ENCODE results near the gene CD70. TPM values are rescaled to one million over a fixed set of nuclear protein-coding genes. Genes with fewer than 3 reads are reported as not detected.

The CD70 gene
- total RNA-seq, 6 experiments from 2014 or later, result not detected

DNA sequence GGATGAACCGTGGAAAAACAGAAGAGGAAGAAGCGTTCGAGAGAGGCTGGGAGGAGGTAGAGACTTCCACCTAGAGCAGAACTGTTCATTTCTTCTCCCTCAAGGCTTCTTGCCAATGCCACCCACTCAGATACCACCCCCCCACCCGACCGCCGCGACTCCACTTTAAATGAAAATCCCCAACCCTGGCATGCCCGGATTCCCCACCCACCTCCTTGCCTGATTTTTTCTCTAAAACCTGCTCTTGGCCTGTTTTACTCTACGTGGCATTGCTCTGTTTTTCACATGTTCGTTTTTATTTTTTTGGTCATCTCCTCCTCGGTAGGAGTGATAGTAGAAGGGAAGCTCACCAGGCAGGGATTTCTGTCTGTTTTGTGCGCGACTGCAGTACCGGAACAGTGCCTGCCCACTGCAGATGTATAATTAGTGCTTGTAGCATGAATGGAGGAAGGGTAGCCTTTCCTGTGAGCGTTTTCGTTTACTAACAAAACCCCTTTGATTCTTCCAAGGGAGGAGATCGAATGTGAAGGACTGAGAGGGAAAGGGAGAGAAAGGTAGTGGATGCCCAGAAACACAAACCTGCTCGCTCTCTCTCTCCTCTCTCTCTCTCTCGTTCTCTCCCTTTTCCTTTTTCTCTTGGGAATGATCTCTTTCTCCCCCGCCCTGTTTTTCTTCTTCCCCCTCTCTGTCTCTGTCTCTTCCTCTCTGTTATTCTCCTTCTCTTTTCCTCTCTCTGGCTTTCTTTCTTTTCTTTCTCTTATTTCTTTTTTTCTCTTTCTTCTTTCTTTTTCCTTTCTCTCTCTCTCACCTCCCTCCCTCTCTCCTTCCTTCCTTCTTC is 2.2 kb downstream of the CD70 start:
- intact Hi-C loops (cut with DNase I), result no loop called here
- Histone ChIP-seq H3K4me3 (no peak overlapping the region), H3K27me3 (peaks cover 0 to 19% of the 10 kb centered on the region in 2 donors), H3K4me1 (no peaks in the 10 kb centered on the region), H3K9me3 (no peaks in the 10 kb centered on the region), H3K27ac (no peak overlapping the region), H3K36me3 (no peaks in the 10 kb centered on the region)
- 4% methylated on average over 20 of the region's 20 CpGs for WGBS (ENCODE audit: insufficient coverage, low coverage, low lambda C conversion rate, missing lambda C conversion rate)
- DNase-seq (no peak), ATAC-seq (no peak)
- TF ChIP-seq POLR2A (IDR thresholded peaks at IDR 0.05), result no peak
- TF ChIP-seq, protein P1, sequence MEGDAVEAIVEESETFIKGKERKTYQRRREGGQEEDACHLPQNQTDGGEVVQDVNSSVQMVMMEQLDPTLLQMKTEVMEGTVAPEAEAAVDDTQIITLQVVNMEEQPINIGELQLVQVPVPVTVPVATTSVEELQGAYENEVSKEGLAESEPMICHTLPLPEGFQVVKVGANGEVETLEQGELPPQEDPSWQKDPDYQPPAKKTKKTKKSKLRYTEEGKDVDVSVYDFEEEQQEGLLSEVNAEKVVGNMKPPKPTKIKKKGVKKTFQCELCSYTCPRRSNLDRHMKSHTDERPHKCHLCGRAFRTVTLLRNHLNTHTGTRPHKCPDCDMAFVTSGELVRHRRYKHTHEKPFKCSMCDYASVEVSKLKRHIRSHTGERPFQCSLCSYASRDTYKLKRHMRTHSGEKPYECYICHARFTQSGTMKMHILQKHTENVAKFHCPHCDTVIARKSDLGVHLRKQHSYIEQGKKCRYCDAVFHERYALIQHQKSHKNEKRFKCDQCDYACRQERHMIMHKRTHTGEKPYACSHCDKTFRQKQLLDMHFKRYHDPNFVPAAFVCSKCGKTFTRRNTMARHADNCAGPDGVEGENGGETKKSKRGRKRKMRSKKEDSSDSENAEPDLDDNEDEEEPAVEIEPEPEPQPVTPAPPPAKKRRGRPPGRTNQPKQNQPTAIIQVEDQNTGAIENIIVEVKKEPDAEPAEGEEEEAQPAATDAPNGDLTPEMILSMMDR (IDR thresholded peaks at IDR 0.05), result no peak

GRCh38 chr19:6587998-6588507 is 2.9 kb downstream of the CD70 start:
- whole genome bisulfite sequencing (ENCODE audit: insufficient coverage, low coverage, low lambda C conversion rate, missing lambda C conversion rate), result 2% methylated on average over 8 of the region's 9 CpGs
- Histone ChIP-seq H3K27ac (no peak overlapping the region), H3K4me1 (no peaks in the 10 kb centered on the region), H3K9me3 (no peaks in the 10 kb centered on the region), H3K4me3 (no peak overlapping the region), H3K36me3 (no peaks in the 10 kb centered on the region), H3K27me3 (peaks cover 0 to 19% of the 10 kb centered on the region in 2 donors)
- intact Hi-C loops (cut with DNase I), result no loop called here
- no peak for ATAC-seq
- no peak for TF ChIP-seq POLR2A (IDR thresholded peaks at IDR 0.05)
- TF ChIP-seq, protein P1 (IDR thresholded peaks at IDR 0.05), result no peak
- DNase-seq, result no peak

GRCh38 chr19:6587093-6587820 is 3.7 kb downstream of the CD70 start:
- Histone ChIP-seq H3K27me3 (peaks cover 0 to 19% of the 10 kb centered on the region in 2 donors), H3K4me3 (no peak overlapping the region), H3K27ac (no peak overlapping the region), H3K9me3 (no peaks in the 10 kb centered on the region), H3K4me1 (no peaks in the 10 kb centered on the region), H3K36me3 (no peaks in the 10 kb centered on the region)
- no peak for TF ChIP-seq POLR2A (IDR thresholded peaks at IDR 0.05)
- TF ChIP-seq, protein P1 (IDR thresholded peaks at IDR 0.05), result no peak
- DNase-seq (no peak), ATAC-seq (peak in 3 of 4 donors; percentile 27 to 37 (median 32))
- WGBS (ENCODE audit: insufficient coverage, low coverage, low lambda C conversion rate, missing lambda C conversion rate), result 10% methylated on average over 21 of the region's 27 CpGs
- intact Hi-C loops (cut with DNase I), result no loop called here

GRCh38 chr19:6586726-6587092 is 4.2 kb downstream of the CD70 start:
- Histone ChIP-seq H3K9me3 (no peaks in the 10 kb centered on the region), H3K4me3 (no peak overlapping the region), H3K27ac (no peak overlapping the region), H3K36me3 (no peaks in the 10 kb centered on the region), H3K4me1 (no peaks in the 10 kb centered on the region), H3K27me3 (peaks cover 0 to 19% of the 10 kb centered on the region in 2 donors)
- 11% methylated on average over 4 of the region's 4 CpGs for WGBS (ENCODE audit: insufficient coverage, low coverage, low lambda C conversion rate, missing lambda C conversion rate)
- intact Hi-C loops (cut with DNase I), result no loop called here
- DNase-seq, result no peak
- no peak for ATAC-seq
- no peak for TF ChIP-seq POLR2A (IDR thresholded peaks at IDR 0.05)
- TF ChIP-seq, protein P1 (IDR thresholded peaks at IDR 0.05), result no peak
